ENCODE results near the gene PAGR1. TPM values are rescaled to one million over a fixed set of nuclear protein-coding genes. Genes with fewer than 3 reads are reported as not detected.
A peak's percentile ranks its signal among the peaks of the same experiment; 100 is the strongest.

Gene PAGR1
- total and polyA plus RNA-seq, 2 of the 13 experiments (the other 11 are each of a cell fraction or from before 2014, with no cell fraction given), result 9.8 to 66.4 TPM

- 0 out of 2 replicates have a peak, but pooled peaks have one; percentile 40 for TF ChIP-seq MTERF4 (CRISPR knock-in tag; IDR thresholded peaks at IDR 0.05)
- no peak for TF ChIP-seq SMARCC2 (IDR thresholded peaks at IDR 0.05)
- peak; percentile 41; the same call in 1 of the 2 replicates for TF ChIP-seq RXRA (CRISPR knock-in tag; IDR thresholded peaks at IDR 0.05)
- TF ChIP-seq ZNF614 (CRISPR knock-in tag; IDR thresholded peaks at IDR 0.05; ENCODE audit: borderline replicate concordance), result peak; percentile 29; the same call in 1 of the 2 replicates
- TF ChIP-seq ZSCAN9 (CRISPR knock-in tag; IDR thresholded peaks at IDR 0.05; ENCODE audit: borderline replicate concordance), result no peak; the same call in 1 of the 2 replicates
- no peak for TF ChIP-seq TOE1 (CRISPR knock-in tag; IDR thresholded peaks at IDR 0.05)
- TF ChIP-seq ZNF263 (CRISPR knock-in tag; IDR thresholded peaks at IDR 0.05), result peak; percentile 69
- TF ChIP-seq ETV6 (CRISPR knock-in tag; conservative IDR thresholded peaks at IDR 0.05), result peak; percentile 83; the same call in 1 of the 2 replicates
- 0 out of 2 replicates have a peak, but pooled peaks have one; percentile 48 for TF ChIP-seq FOXA3 (CRISPR knock-in tag; IDR thresholded peaks at IDR 0.05)
- no peak for TF ChIP-seq BRF2 (CRISPR knock-in tag; IDR thresholded peaks at IDR 0.05)
- TF ChIP-seq NFYB (CRISPR knock-in tag; IDR thresholded peaks at IDR 0.05), result no peak
- 0 out of 4 replicates have a peak, but pooled peaks of 1 of the 2 experiments have one; percentile 27 for TF ChIP-seq ATF4 (CRISPR knock-in tag; IDR thresholded peaks at IDR 0.05)
- TF ChIP-seq ZNF883 (CRISPR knock-in tag; IDR thresholded peaks at IDR 0.05; ENCODE audit: not compliant biosample characterization), result peak; percentile 77
- no peak for TF ChIP-seq ZBTB26 (CRISPR knock-in tag; IDR thresholded peaks at IDR 0.05; ENCODE audit: borderline replicate concordance)
- TF ChIP-seq RFX1 (IDR thresholded peaks at IDR 0.05), result no peak
- TF ChIP-seq ZNF121 (CRISPR knock-in tag; IDR thresholded peaks at IDR 0.05), result peak; percentile 87
- peak; percentile 61; the same call in 1 of the 2 replicates for TF ChIP-seq ZBTB25 (CRISPR knock-in tag; IDR thresholded peaks at IDR 0.05)
- no peak for TF ChIP-seq SAFB2 (CRISPR knock-in tag; IDR thresholded peaks at IDR 0.05; ENCODE audit: borderline replicate concordance, low read depth)
- no peak for TF ChIP-seq RNF2 (conservative IDR thresholded peaks at IDR 0.05; ENCODE audit: low read depth)
- peak; percentile 75 for TF ChIP-seq SMC3 (IDR thresholded peaks at IDR 0.05; ENCODE audit: low read length)
- TF ChIP-seq SAP130 (CRISPR knock-in tag; IDR thresholded peaks at IDR 0.05; ENCODE audit: low read depth), result peak; percentile 78
- no peak for TF ChIP-seq MAFF (IDR thresholded peaks at IDR 0.05; ENCODE audit: low read depth, low read length)
- peak; percentile 90 for TF ChIP-seq PATZ1 (CRISPR knock-in tag; IDR thresholded peaks at IDR 0.05)
Observed at GRCh38 chr16:29848420-29849297, 32.7 kb downstream of the PAGR1 start (continued).

All from HepG2 (cell line).